Measurements from ENCODE around the gene ZC3H4. TPM values are rescaled to one million over a fixed set of nuclear protein-coding genes. Genes with fewer than 3 reads are reported as not detected.
"Not testable (repeated sequence)": the region's sequence is repeated elsewhere in the genome, so short reads cannot be mapped to it uniquely, and the experiment has no call there.

ZC3H4 gene
- polyA plus RNA-seq (ENCODE audit: insufficient read length): 20.5 TPM

- peak; percentile 97 for DNase-seq (ENCODE audit: low read depth)
Measured at GRCh38 chr19:47112997-47113849, at the start of gene ZC3H4. Gene ZC3H4 (minus strand): TSS chr19:47113776. CDS start chr19:47112584, 1,192 bp downstream.

- no peak for DNase-seq (ENCODE audit: low read depth)
Measured at GRCh38 chr19:47161876-47162489, 48.4 kb upstream of the ZC3H4 start.

- DNase-seq (ENCODE audit: low read depth): no peak
Measured at GRCh38 chr19:47158879-47159503, 45.4 kb upstream of the ZC3H4 start.

- DNase-seq (ENCODE audit: low read depth): no peak
Measured at GRCh38 chr19:47158367-47158791, 44.8 kb upstream of the ZC3H4 start.

- no peak for DNase-seq (ENCODE audit: low read depth)
Measured at GRCh38 chr19:47157431-47158321, 44.1 kb upstream of the ZC3H4 start.

- DNase-seq (ENCODE audit: low read depth): no peak
Measured at GRCh38 chr19:47156861-47157430, 43.4 kb upstream of the ZC3H4 start.

- DNase-seq (ENCODE audit: low read depth): no peak
Measured at GRCh38 chr19:47155148-47155547, 41.6 kb upstream of the ZC3H4 start.

GRCh38 chr19:47153266-47153665 lies 39.7 kb upstream of the ZC3H4 start:
- DNase-seq (ENCODE audit: low read depth): no peak

- no peak for DNase-seq (ENCODE audit: low read depth)
Measured at GRCh38 chr19:47152632-47153031, 39.1 kb upstream of the ZC3H4 start.

- no peak for DNase-seq (ENCODE audit: low read depth)
Measured at GRCh38 chr19:47152205-47152604, 38.6 kb upstream of the ZC3H4 start.

GRCh38 chr19:47151627-47152026 lies 38.1 kb upstream of the ZC3H4 start:
- DNase-seq (ENCODE audit: low read depth): no peak

- no peak for DNase-seq (ENCODE audit: low read depth)
Measured at GRCh38 chr19:47146920-47147319, 33.3 kb upstream of the ZC3H4 start.

- DNase-seq (ENCODE audit: low read depth): no peak
Measured at GRCh38 chr19:47145639-47146486, 32.3 kb upstream of the ZC3H4 start.

- no peak for DNase-seq (ENCODE audit: low read depth)
Measured at GRCh38 chr19:47144630-47145029, 31.1 kb upstream of the ZC3H4 start.

GRCh38 chr19:47143322-47144073 lies 29.9 kb upstream of the ZC3H4 start:
- DNase-seq (ENCODE audit: low read depth): no peak

GRCh38 chr19:47142779-47143178 lies 29.2 kb upstream of the ZC3H4 start:
- no peak for DNase-seq (ENCODE audit: low read depth)

- DNase-seq (ENCODE audit: low read depth): no peak
Measured at GRCh38 chr19:47141695-47142094, 28.1 kb upstream of the ZC3H4 start.

- not testable (repeated sequence) for DNase-seq (ENCODE audit: low read depth)
Measured at GRCh38 chr19:47141252-47141651, 27.7 kb upstream of the ZC3H4 start.

- DNase-seq (ENCODE audit: low read depth): no peak
Measured at GRCh38 chr19:47135156-47135555, 21.6 kb upstream of the ZC3H4 start.

GRCh38 chr19:47134545-47134944 lies 21.0 kb upstream of the ZC3H4 start:
- no peak for DNase-seq (ENCODE audit: low read depth)
